SK-N-SH treated with all-trans-retinoic acid at 6 μM for 48 hours (cell line): Measurements from ENCODE around the gene SKIC8.

Experiments
- CREB5 ChIP-seq: fragments of 250-450 bp; sonication (Bioruptor Pico); IDR thresholded peaks from 2 replicates; pipeline ENCODE4 v1.5.1; 2020; ENCODE audit warnings: low read depth, mild to moderate bottlenecking, moderate library complexity
- ISL1 ChIP-seq: fragments of 250-450 bp; sonication (Bioruptor Pico); IDR thresholded peaks from 2 replicates; pipeline ENCODE4 v2.1.2; 2022; ENCODE audit warnings: mild to moderate bottlenecking, moderate library complexity
- OSR1 ChIP-seq: fragments of 250-450 bp; sonication (Bioruptor Pico); IDR thresholded peaks from 2 replicates; pipeline ENCODE4 v1.8.0; 2022; ENCODE audit warnings: moderate library complexity, mild to moderate bottlenecking, inconsistent platforms
- TCF4 ChIP-seq: fragments of 250-450 bp; sonication (Bioruptor Pico); IDR thresholded peaks from 2 replicates; pipeline ENCODE4 v1.8.0; 2021; ENCODE audit warnings: mild to moderate bottlenecking, moderate library complexity, borderline replicate concordance
- TSHZ2 ChIP-seq: fragments of 250-450 bp; sonication (Bioruptor Pico); IDR thresholded peaks from 2 replicates; pipeline ENCODE4 v1.5.0; 2020; ENCODE audit warnings: mild to moderate bottlenecking, moderate library complexity
- ZNF565 ChIP-seq: fragments of 450-650 bp; formaldehyde crosslinking; conservative IDR thresholded peaks from 2 replicates; pipeline ENCODE4 v1.5.0; 2020; ENCODE audit warnings: low read depth, mild to moderate bottlenecking, moderate library complexity
- ZNF8 ChIP-seq: fragments of 450-650 bp; formaldehyde crosslinking; IDR thresholded peaks from 2 replicates; pipeline ENCODE4 v1.5.0; 2020; ENCODE audit warnings: mild to moderate bottlenecking, moderate library complexity

DNA sequence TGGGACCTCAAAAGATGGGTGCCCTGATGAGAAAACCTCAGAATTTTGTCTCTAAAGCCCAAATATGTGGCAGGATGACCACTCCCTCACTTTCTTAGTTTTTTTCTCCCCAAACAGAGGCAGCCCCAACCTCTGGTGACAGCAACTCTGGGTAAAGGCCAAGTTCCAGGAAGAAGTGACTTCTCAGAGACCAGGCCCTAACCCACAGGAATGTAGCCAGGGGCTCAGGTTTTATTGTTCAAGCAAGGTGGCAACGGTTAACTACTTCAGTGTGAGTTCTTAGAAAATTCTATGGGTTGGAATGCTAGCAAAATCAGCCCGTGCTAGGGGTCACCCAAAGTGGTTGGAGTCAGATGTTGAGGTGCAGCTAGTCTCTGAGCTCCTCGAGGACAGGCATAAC is 40.2 kb downstream of the SKIC8 start:
- TF ChIP-seq ZNF8 (CRISPR knock-in tag): no peak
- TF ChIP-seq OSR1 (CRISPR knock-in tag): no peak
- TF ChIP-seq CREB5 (CRISPR knock-in tag): no peak
- TF ChIP-seq ISL1 (CRISPR knock-in tag): no peak
- TF ChIP-seq TSHZ2 (CRISPR knock-in tag): no peak
- TF ChIP-seq ZNF565 (CRISPR knock-in tag): no peak
- no peak for TF ChIP-seq TCF4 (CRISPR knock-in tag)
